ENCODE data around the gene SLC44A5. TPM values are rescaled to one million over a fixed set of nuclear protein-coding genes. Genes with fewer than 3 reads are reported as not detected.

Gene SLC44A5
- total and polyA plus RNA-seq, 8 donors, result 0.12 to 6.7 (median 3.9) TPM; not detected in 3

- H3K36me3 ChIP-seq, result no peaks in the 10 kb centered on the region
- 67 to 86% (median 78%) methylated on average over 2 of the region's 2 CpGs for WGBS, 5 donors
- TF ChIP-seq POLR2A (IDR thresholded peaks at IDR 0.05), result no peak
- TF ChIP-seq POLR2AphosphoS5 (IDR thresholded peaks at IDR 0.05), result no peak
- no peak for TF ChIP-seq EP300 (IDR thresholded peaks at IDR 0.05)
- TF ChIP-seq, protein P1, sequence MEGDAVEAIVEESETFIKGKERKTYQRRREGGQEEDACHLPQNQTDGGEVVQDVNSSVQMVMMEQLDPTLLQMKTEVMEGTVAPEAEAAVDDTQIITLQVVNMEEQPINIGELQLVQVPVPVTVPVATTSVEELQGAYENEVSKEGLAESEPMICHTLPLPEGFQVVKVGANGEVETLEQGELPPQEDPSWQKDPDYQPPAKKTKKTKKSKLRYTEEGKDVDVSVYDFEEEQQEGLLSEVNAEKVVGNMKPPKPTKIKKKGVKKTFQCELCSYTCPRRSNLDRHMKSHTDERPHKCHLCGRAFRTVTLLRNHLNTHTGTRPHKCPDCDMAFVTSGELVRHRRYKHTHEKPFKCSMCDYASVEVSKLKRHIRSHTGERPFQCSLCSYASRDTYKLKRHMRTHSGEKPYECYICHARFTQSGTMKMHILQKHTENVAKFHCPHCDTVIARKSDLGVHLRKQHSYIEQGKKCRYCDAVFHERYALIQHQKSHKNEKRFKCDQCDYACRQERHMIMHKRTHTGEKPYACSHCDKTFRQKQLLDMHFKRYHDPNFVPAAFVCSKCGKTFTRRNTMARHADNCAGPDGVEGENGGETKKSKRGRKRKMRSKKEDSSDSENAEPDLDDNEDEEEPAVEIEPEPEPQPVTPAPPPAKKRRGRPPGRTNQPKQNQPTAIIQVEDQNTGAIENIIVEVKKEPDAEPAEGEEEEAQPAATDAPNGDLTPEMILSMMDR (IDR thresholded peaks at IDR 0.05), result no peak
Measured at GRCh38 chr1:75531570-75531969, 79.3 kb downstream of the SLC44A5 start.

GRCh38 chr1:75529488-75529887 is 81.4 kb downstream of the SLC44A5 start:
- intact Hi-C loops (cut with DNase I; ENCODE audit: low total_unique reads), result no loop called here
- TF ChIP-seq, protein P1 (IDR thresholded peaks at IDR 0.05), result no peak
- TF ChIP-seq POLR2A (IDR thresholded peaks at IDR 0.05) (no peak), POLR2AphosphoS5 (IDR thresholded peaks at IDR 0.05) (no peak), EP300 (IDR thresholded peaks at IDR 0.05) (no peak)

More at GRCh38 chr1:75531570-75531969, 79.3 kb downstream of the SLC44A5 start:
- intact Hi-C loops (cut with DNase I; ENCODE audit: low total_unique reads), result no loop called here
- DNase-seq, result no peak
- Histone ChIP-seq H3K4me3 (no peak overlapping the region), H3K4me1 (no peaks in the 10 kb centered on the region), H3K9me3 (no peaks in the 10 kb centered on the region), H3K27ac (no peak overlapping the region), H3K27me3 (no peaks in the 10 kb centered on the region)

GRCh38 chr1:75528001-75528400 is 82.9 kb downstream of the SLC44A5 start:
- intact Hi-C loops (cut with DNase I; ENCODE audit: low total_unique reads), result no loop called here
- Histone ChIP-seq H3K27ac (no peak overlapping the region), H3K36me3 (no peaks in the 10 kb centered on the region), H3K27me3 (no peaks in the 10 kb centered on the region), H3K4me3 (no peak overlapping the region), H3K4me1 (no peaks in the 10 kb centered on the region), H3K9me3 (no peaks in the 10 kb centered on the region)
- DNase-seq, result no peak
- TF ChIP-seq POLR2A (IDR thresholded peaks at IDR 0.05), result no peak
- TF ChIP-seq POLR2AphosphoS5 (IDR thresholded peaks at IDR 0.05), result no peak
- TF ChIP-seq EP300 (IDR thresholded peaks at IDR 0.05), result no peak
- TF ChIP-seq, protein P1 (IDR thresholded peaks at IDR 0.05), result no peak

More at GRCh38 chr1:75529488-75529887, 81.4 kb downstream of the SLC44A5 start:
- H3K9me3 ChIP-seq, result no peaks in the 10 kb centered on the region
- no peak for DNase-seq
- H3K4me3 ChIP-seq, result no peak overlapping the region
- no peaks in the 10 kb centered on the region for H3K4me1 ChIP-seq
- no peak overlapping the region for H3K27ac ChIP-seq
- H3K36me3 ChIP-seq, result no peaks in the 10 kb centered on the region
- no peaks in the 10 kb centered on the region for H3K27me3 ChIP-seq

DNA sequence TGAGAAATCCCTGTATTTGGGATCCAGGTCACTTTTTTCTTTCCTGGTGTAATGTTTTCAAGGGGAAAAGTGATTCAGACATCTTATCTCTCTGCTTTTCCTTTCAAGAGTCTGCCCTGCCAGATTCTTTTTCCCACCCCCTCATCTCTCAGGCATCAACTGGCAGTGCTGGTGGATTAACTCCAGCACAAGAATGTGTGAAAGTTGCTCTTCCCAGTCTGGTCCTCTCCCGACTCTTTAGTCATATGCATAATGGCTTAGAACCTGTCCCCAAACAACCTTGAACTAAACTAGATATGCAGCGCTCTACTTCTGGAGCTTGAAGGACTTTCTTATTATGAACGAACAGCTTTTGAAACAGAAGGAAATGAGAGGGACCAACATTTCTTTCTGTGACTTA is 88.5 kb downstream of the SLC44A5 start:
- intact Hi-C loops (cut with DNase I; ENCODE audit: low total_unique reads), result no loop called here
- no peaks in the 10 kb centered on the region for H3K27me3 ChIP-seq
- WGBS, 5 donors, result 51 to 68% (median 59%) methylated on average over 3 of the region's 3 CpGs
- no peaks in the 10 kb centered on the region for H3K36me3 ChIP-seq
- H3K4me1 ChIP-seq, result no peaks in the 10 kb centered on the region
- TF ChIP-seq, protein P1 (IDR thresholded peaks at IDR 0.05), result no peak
- no peak for TF ChIP-seq POLR2A (IDR thresholded peaks at IDR 0.05)
- TF ChIP-seq EP300 (IDR thresholded peaks at IDR 0.05), result no peak
- TF ChIP-seq POLR2AphosphoS5 (IDR thresholded peaks at IDR 0.05), result no peak
- no peak for DNase-seq
- no peaks in the 10 kb centered on the region for H3K9me3 ChIP-seq
- H3K27ac ChIP-seq, result no peak overlapping the region
- H3K4me3 ChIP-seq, result no peak overlapping the region

Data from stomach (tissue), 9 donors.